H9 (cell line): Measurements from ENCODE around the gene UMAD1. TPM values are rescaled to one million over a fixed set of nuclear protein-coding genes. Genes with fewer than 3 reads are reported as not detected.

ENCODE experiments used
- DNase-seq: peaks from one replicate; pipeline ENCODE4 v3.0.0-alpha.2; 2017
- H2AFZ ChIP-seq: one replicate; pipeline ENCODE4 v1.6.1; 2013; ENCODE audit warnings: mild to moderate bottlenecking, low read length, control low read depth, moderate library complexity
- H2AK5ac ChIP-seq: 2 replicates; pipeline ENCODE4 v1.6.1; 2013; ENCODE audit warnings: low read length, control low read depth, mixed read lengths; ENCODE audit not compliant: insufficient read length
- H2BK120ac ChIP-seq: one replicate; pipeline ENCODE4 v1.6.1; 2013; ENCODE audit warnings: low read depth, mild to moderate bottlenecking, low read length, control low read depth, inconsistent platforms; ENCODE audit not compliant: poor library complexity, severe bottlenecking
- H2BK12ac ChIP-seq: 2 replicates; pipeline ENCODE4 v1.6.1; 2013; ENCODE audit warnings: low read length, control low read depth, mixed read lengths, low read depth; ENCODE audit not compliant: insufficient read length
- H2BK15ac ChIP-seq: 2 replicates; pipeline ENCODE4 v1.6.1; 2013; ENCODE audit warnings: low read depth, low read length, control low read depth
- H2BK20ac ChIP-seq: one replicate; pipeline ENCODE4 v1.6.1; 2013; ENCODE audit warnings: low read depth, mild to moderate bottlenecking, low read length, control low read depth, inconsistent platforms; ENCODE audit not compliant: poor library complexity, severe bottlenecking
- H2BK5ac ChIP-seq: 2 replicates; pipeline ENCODE4 v1.6.1; 2013; ENCODE audit warnings: low read length, control low read depth, mixed read lengths; ENCODE audit not compliant: insufficient read length
- H3K14ac ChIP-seq: 2 replicates; pipeline ENCODE4 v1.6.1; 2013; ENCODE audit warnings: low read length, control low read depth; ENCODE audit not compliant: insufficient read depth
- H3K18ac ChIP-seq: 2 replicates; pipeline ENCODE4 v1.6.1; 2013; ENCODE audit warnings: low read depth, mild to moderate bottlenecking, mixed read lengths, low read length, control low read depth; ENCODE audit not compliant: insufficient read length
- H3K23ac ChIP-seq: 2 replicates; pipeline ENCODE4 v1.6.1; 2013; ENCODE audit warnings: low read length, control low read depth, mixed read lengths, low read depth; ENCODE audit not compliant: insufficient read length
- H3K23me2 ChIP-seq: 2 replicates; pipeline ENCODE4 v1.6.1; 2013; ENCODE audit warnings: low read depth, mild to moderate bottlenecking, mixed read lengths, low read length, control low read depth; ENCODE audit not compliant: insufficient read length, poor library complexity, severe bottlenecking
- H3K27ac ChIP-seq: 2 replicates; pipeline ENCODE4 v1.5.1; 2013; ENCODE audit warnings: low read length, control low read depth, mixed read lengths, low read depth; ENCODE audit not compliant: insufficient read length
- H3K27me3 ChIP-seq: 2 replicates; pipeline ENCODE4 v1.6.1; 2013; ENCODE audit warnings: low read length, control low read depth, inconsistent platforms; ENCODE audit not compliant: insufficient read depth
- H3K4ac ChIP-seq: 2 replicates; pipeline ENCODE4 v1.6.1; 2013; ENCODE audit warnings: low read depth, mild to moderate bottlenecking, control low read depth, inconsistent platforms, low read length, moderate library complexity
- H3K4me1 ChIP-seq: 2 replicates; pipeline ENCODE4 v1.6.1; 2013; ENCODE audit warnings: low read length, control low read depth, inconsistent platforms; ENCODE audit not compliant: insufficient read depth
- H3K4me2 ChIP-seq: 2 replicates; pipeline ENCODE4 v1.6.1; 2013; ENCODE audit warnings: low read length, control low read depth, mixed read lengths; ENCODE audit not compliant: insufficient read length, insufficient read depth
- H3K56ac ChIP-seq: 2 replicates; pipeline ENCODE4 v1.6.1; 2013; ENCODE audit warnings: low read depth, mild to moderate bottlenecking, mixed read lengths, low read length, control low read depth; ENCODE audit not compliant: insufficient read length
- H3K79me1 ChIP-seq: 2 replicates; pipeline ENCODE4 v1.6.1; 2013; ENCODE audit warnings: low read depth, mild to moderate bottlenecking, moderate library complexity, low read length, control low read depth, inconsistent platforms; ENCODE audit not compliant: insufficient read depth, poor library complexity, severe bottlenecking
- H3K79me2 ChIP-seq: 2 replicates; pipeline ENCODE4 v1.6.1; 2013; ENCODE audit warnings: low read length, control low read depth, inconsistent platforms; ENCODE audit not compliant: insufficient read depth
- H3K9ac ChIP-seq: 2 replicates; pipeline ENCODE4 v1.6.1; 2013; ENCODE audit warnings: low read length, control low read depth, mixed read lengths; ENCODE audit not compliant: insufficient read length; ENCODE audit errors: extremely low read depth
- H3K9me3 ChIP-seq: one replicate; pipeline ENCODE4 v1.6.1; 2013; ENCODE audit warnings: low read depth, low read length, inconsistent platforms; ENCODE audit not compliant: control insufficient read depth
- H3T11ph ChIP-seq: one replicate; pipeline ENCODE4 v1.6.1; 2013; ENCODE audit warnings: mild to moderate bottlenecking, low read length, control low read depth, inconsistent platforms
- H4K20me1 ChIP-seq: one replicate; pipeline ENCODE4 v1.6.1; 2013; ENCODE audit not compliant: control insufficient read depth, insufficient read length, insufficient read depth
- H4K5ac ChIP-seq: 2 replicates; pipeline ENCODE4 v1.6.1; 2013; ENCODE audit warnings: low read depth, mild to moderate bottlenecking, mixed read lengths, low read length, control low read depth; ENCODE audit not compliant: insufficient read length
- H4K8ac ChIP-seq: replicated peaks from 2 replicates; pipeline ENCODE4 v1.6.1; 2013; ENCODE audit warnings: low read length, control low read depth, mixed read lengths, low read depth; ENCODE audit not compliant: insufficient read length
- H4K91ac ChIP-seq: 2 replicates; pipeline ENCODE4 v1.6.1; 2013; ENCODE audit warnings: low read depth, mild to moderate bottlenecking, moderate library complexity, mixed read lengths, low read length, control low read depth; ENCODE audit not compliant: insufficient read length
- H3K27ac Mint-ChIP-seq, 3 experiments: 2 replicates in 2 of 3; 3 replicates in 1 of 3; pipeline ENCODE4 v1.8.0; 2020 to 2021; ENCODE audit warnings: mixed read lengths in 3 of 3, mild to moderate bottlenecking in 1 of 3, moderate library complexity in 1 of 3
- H3K27me3 Mint-ChIP-seq: 2 replicates; pipeline ENCODE4 v1.8.0; 2021; ENCODE audit warnings: low read depth, mild to moderate bottlenecking, moderate library complexity, mixed read lengths
- H3K36me3 Mint-ChIP-seq, 3 experiments: 2 replicates in 2 of 3; 3 replicates in 1 of 3; pipeline ENCODE4 v1.8.0; 2020 to 2021; ENCODE audit warnings: low read depth in 3 of 3, mixed read lengths in 3 of 3; ENCODE audit not compliant: insufficient read depth in 1 of 3
- H3K4me1 Mint-ChIP-seq, 2 experiments: 2 replicates each; pipeline ENCODE4 v1.8.0; 2020; ENCODE audit warnings: mixed read lengths in 2 of 2
- H3K4me3 Mint-ChIP-seq, 2 experiments: 2 replicates in 1 of 2; 3 replicates in 1 of 2; pipeline ENCODE4 v1.8.0; 2020 to 2021; ENCODE audit warnings: mild to moderate bottlenecking in 2 of 2, mixed read lengths in 2 of 2, moderate library complexity in 1 of 2
- H3K9me3 Mint-ChIP-seq, 2 experiments: 2 replicates in 1 of 2; 3 replicates in 1 of 2; pipeline ENCODE4 v1.8.0; 2020; ENCODE audit warnings: mild to moderate bottlenecking in 2 of 2, mixed read lengths in 2 of 2, moderate library complexity in 1 of 2
- CTCF ChIP-seq: fragments of 200-600 bp; sonication (generic); conservative IDR thresholded peaks from 3 replicates; pipeline ENCODE4 v1.8.0; 2021; ENCODE audit warnings: antibody characterized with exemption, mild to moderate bottlenecking
- WGBS: extraction: QIAGEN DNeasy Blood & Tissue Kit; methylation state at CpG from one replicate; pipeline ENCODE4 v1.1.7; 2013; ENCODE audit warnings: missing lambda C conversion rate, low lambda C conversion rate, mixed read lengths; ENCODE audit not compliant: insufficient read length; ENCODE audit errors: extremely low coverage; 5-methylcytosine and 5-hydroxymethylcytosine counted together
- total RNA-seq: library from RNA; stranded (reverse); gene quantifications from 2 replicates; pipeline ENCODE4 v1.2.1, GENCODE V29; 2021

UMAD1 gene
- total RNA-seq, 1 experiment from 2014 or later = 8.9 TPM

GRCh38 chr7:7789551-7789988 lies 149.0 kb downstream of the UMAD1 start:
- H3K4me1 Mint-ChIP-seq = peaks cover 27 to 39% of the 10 kb centered on the region in 2 experiments
- Histone ChIP-seq H2BK5ac (no peak overlapping the region), H2BK120ac (no peak overlapping the region), H3K14ac (no peak overlapping the region), H3K56ac (no peak overlapping the region), H2BK15ac (no peak overlapping the region), H3K79me1 (no peaks in the 10 kb centered on the region), H2AFZ (no peak overlapping the region), H4K20me1 (no peaks in the 10 kb centered on the region), H3K18ac (no peak overlapping the region), H3K4me2 (no peak overlapping the region), H4K91ac (no peak overlapping the region), H3K9ac (no peak overlapping the region), H3K27ac (no peak overlapping the region), H3K23me2 (no peaks in the 10 kb centered on the region), H2BK20ac (no peak overlapping the region), H3T11ph (peak overlapping the region; percentile 42), H4K8ac (no peak overlapping the region), H3K9me3 (no peaks in the 10 kb centered on the region), H3K79me2 (no peaks in the 10 kb centered on the region), H2BK12ac (no peak overlapping the region), H3K4me1 (peaks cover 7% of the 10 kb centered on the region; the same call in 1 of the 2 replicates), H3K23ac (no peak overlapping the region), H3K27me3 (no peaks in the 10 kb centered on the region), H4K5ac (no peak overlapping the region), H2AK5ac (no peak overlapping the region), H3K4ac (no peak overlapping the region)
- peaks cover 0 to 4% (median 1%) of the 10 kb centered on the region in 3 experiments; a peak in 1 of 7 replicates for H3K36me3 Mint-ChIP-seq
- H3K9me3 Mint-ChIP-seq = no peaks in the 10 kb centered on the region; a peak in 1 of 5 replicates
- H3K4me3 Mint-ChIP-seq = no peak overlapping the region
- no peak for TF ChIP-seq CTCF
- no peak overlapping the region; a peak in 1 of 7 replicates for H3K27ac Mint-ChIP-seq
- no peak for DNase-seq
- no peaks in the 10 kb centered on the region for H3K27me3 Mint-ChIP-seq
- no CpG with 5 or more reads among the region's 3 CpGs for WGBS
